WERI-Rb-1 (cell line): ENCODE measurements around the gene INTS13.
"Not testable (repeated sequence)": the region's sequence is repeated elsewhere in the genome, so short reads cannot be mapped to it uniquely, and the experiment has no call there.

ENCODE experiments used
- DNase-seq: peaks from one replicate; pipeline ENCODE4 v3.0.0-alpha.2; 2020
- H3K27ac ChIP-seq: fragments of 250-450 bp; sonication (Bioruptor Pico); 2 replicates; pipeline ENCODE4 v1.5.1; 2020; ENCODE audit warnings: mild to moderate bottlenecking, moderate library complexity
- H3K27me3 ChIP-seq: fragments of 250-450 bp; sonication (Bioruptor Pico); 2 replicates; pipeline ENCODE4 v1.5.1; 2021; ENCODE audit warnings: mild to moderate bottlenecking, low read depth, moderate library complexity; ENCODE audit not compliant: insufficient read depth, severe bottlenecking
- H3K36me3 ChIP-seq: fragments of 250-450 bp; sonication (Bioruptor Pico); 2 replicates; pipeline ENCODE4 v1.5.1; 2020; ENCODE audit warnings: mild to moderate bottlenecking, moderate library complexity
- H3K4me3 ChIP-seq: 2 replicates; pipeline ENCODE4 v1.5.1; 2011; ENCODE audit warnings: low read depth, mild to moderate bottlenecking, control low read depth, low read length
- H3K9me3 ChIP-seq: fragments of 250-450 bp; sonication (Bioruptor Pico); 2 replicates; pipeline ENCODE4 v1.5.1; 2021; ENCODE audit warnings: mild to moderate bottlenecking, moderate library complexity; ENCODE audit not compliant: severe bottlenecking
- TF ChIP-seq, protein P1 (sequence below): IDR thresholded peaks from 2 replicates; pipeline ENCODE4 v1.5.1; 2011; ENCODE audit warnings: low read depth, mild to moderate bottlenecking, control low read depth, inconsistent platforms, low read length

The INTS13 gene

GRCh38 chr12:26971963-26972362 is 34.2 kb upstream of the INTS13 start:
- H3K27me3 ChIP-seq: no peaks in the 10 kb centered on the region
- peaks cover 14% of the 10 kb centered on the region for H3K36me3 ChIP-seq
- no peaks in the 10 kb centered on the region for H3K9me3 ChIP-seq
- H3K4me3 ChIP-seq: no peak overlapping the region
- DNase-seq: no peak
- TF ChIP-seq, protein P1, sequence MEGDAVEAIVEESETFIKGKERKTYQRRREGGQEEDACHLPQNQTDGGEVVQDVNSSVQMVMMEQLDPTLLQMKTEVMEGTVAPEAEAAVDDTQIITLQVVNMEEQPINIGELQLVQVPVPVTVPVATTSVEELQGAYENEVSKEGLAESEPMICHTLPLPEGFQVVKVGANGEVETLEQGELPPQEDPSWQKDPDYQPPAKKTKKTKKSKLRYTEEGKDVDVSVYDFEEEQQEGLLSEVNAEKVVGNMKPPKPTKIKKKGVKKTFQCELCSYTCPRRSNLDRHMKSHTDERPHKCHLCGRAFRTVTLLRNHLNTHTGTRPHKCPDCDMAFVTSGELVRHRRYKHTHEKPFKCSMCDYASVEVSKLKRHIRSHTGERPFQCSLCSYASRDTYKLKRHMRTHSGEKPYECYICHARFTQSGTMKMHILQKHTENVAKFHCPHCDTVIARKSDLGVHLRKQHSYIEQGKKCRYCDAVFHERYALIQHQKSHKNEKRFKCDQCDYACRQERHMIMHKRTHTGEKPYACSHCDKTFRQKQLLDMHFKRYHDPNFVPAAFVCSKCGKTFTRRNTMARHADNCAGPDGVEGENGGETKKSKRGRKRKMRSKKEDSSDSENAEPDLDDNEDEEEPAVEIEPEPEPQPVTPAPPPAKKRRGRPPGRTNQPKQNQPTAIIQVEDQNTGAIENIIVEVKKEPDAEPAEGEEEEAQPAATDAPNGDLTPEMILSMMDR: no peak
- no peak overlapping the region for H3K27ac ChIP-seq

DNA sequence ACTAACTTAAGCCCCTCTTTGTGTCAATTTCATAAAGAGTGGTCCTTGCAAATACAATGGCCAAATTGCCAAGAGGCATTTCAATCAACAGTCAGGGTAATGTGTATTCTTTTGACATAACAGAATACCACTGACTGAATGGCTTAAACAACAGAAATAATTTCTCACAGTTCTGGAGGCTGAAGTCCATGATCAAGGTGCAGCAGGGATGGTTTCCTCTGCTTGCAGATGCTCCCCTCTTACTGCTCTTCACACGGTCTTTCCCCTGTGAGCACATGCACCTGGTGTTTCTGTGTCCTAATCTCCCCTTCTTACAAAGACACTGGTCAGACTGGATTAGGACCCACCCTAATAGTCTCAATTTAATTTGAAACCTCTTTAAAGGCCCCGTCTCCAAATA is 32.4 kb upstream of the INTS13 start:
- TF ChIP-seq, protein P1: no peak
- no peak for DNase-seq
- Histone ChIP-seq H3K27ac (no peak overlapping the region), H3K4me3 (no peak overlapping the region), H3K9me3 (no peaks in the 10 kb centered on the region), H3K36me3 (peaks cover 16% of the 10 kb centered on the region), H3K27me3 (no peaks in the 10 kb centered on the region)

GRCh38 chr12:26966842-26967241 is 29.1 kb upstream of the INTS13 start:
- peaks cover 30% of the 10 kb centered on the region for H3K36me3 ChIP-seq
- H3K27me3 ChIP-seq: no peaks in the 10 kb centered on the region
- H3K9me3 ChIP-seq: no peaks in the 10 kb centered on the region
- no peak overlapping the region for H3K4me3 ChIP-seq
- DNase-seq: no peak
- TF ChIP-seq, protein P1: no peak
- no peak overlapping the region for H3K27ac ChIP-seq

DNA sequence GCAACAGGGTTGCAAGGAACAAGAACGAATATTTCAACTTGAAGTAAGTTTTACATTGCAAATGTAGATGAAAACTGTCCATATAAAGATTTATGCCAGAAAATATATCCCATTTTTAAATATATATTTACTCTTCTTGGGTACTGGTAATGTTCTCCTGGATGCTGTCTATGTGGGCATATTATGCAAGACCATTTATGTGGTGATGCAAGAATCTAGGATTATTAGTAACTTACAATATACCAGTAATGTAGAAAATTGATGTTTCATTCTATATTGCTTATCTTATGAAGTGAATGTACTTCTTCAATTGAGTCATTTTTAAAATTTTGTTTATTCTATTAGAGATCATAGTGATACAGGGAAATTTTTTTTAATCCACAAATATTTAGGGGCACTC is 25.6 kb upstream of the INTS13 start:
- no peak for DNase-seq
- H3K27me3 ChIP-seq: no peaks in the 10 kb centered on the region
- H3K4me3 ChIP-seq: no peak overlapping the region
- no peak overlapping the region for H3K27ac ChIP-seq
- no peaks in the 10 kb centered on the region for H3K9me3 ChIP-seq
- TF ChIP-seq, protein P1: no peak
- H3K36me3 ChIP-seq: peaks cover 27% of the 10 kb centered on the region

DNA sequence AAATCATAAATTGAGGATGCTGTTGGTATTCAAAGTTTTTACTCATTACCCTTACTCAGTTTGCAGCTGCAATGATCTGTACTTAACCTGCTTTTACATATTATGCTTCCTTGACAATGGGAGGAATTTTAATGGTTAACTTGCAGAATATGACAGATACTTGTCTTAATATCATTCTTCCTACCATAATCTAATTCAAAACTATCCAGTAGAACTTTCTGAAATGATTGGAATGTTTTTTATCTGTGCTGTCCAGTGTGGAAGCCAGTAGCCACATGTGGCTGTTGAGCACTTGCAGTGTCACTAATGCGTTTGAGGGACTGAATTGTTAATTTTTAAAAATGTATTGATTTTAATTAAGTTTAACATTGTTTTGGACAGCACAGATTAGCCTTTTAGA is 24.0 kb upstream of the INTS13 start:
- Histone ChIP-seq H3K36me3 (peaks cover 39% of the 10 kb centered on the region), H3K27me3 (no peaks in the 10 kb centered on the region), H3K4me3 (no peak overlapping the region), H3K9me3 (no peaks in the 10 kb centered on the region), H3K27ac (no peak overlapping the region)
- TF ChIP-seq, protein P1: no peak
- DNase-seq: no peak

DNA sequence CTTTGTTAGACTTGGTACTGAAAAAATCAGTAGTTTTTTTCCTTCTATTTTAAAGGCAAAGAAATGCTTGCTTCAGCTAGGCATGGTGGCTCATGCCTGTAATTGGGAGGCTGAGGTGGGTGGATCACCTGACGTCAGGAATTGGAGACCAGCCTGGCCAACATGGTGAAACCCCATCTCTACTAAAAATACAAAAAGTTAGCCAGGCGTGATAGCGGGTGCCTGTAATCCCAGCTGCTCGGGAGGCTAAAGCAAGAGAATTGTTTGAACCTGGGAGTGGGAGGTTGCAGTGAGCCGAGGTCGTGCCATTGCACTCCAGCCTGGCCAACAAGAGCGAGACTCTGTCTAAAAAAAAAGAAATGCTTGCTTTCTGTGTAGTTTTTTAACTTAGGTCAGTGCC is 23.6 kb upstream of the INTS13 start:
- H3K27ac ChIP-seq, H3K4me3 ChIP-seq, H3K9me3 ChIP-seq, H3K27me3 ChIP-seq, DNase-seq: not testable (repeated sequence)
- H3K36me3 ChIP-seq: peaks cover 40% of the 10 kb centered on the region
